Osteocyte (in vitro differentiated cells): ENCODE results near the gene RCE1. TPM values are rescaled to one million over a fixed set of nuclear protein-coding genes. Genes with fewer than 3 reads are reported as not detected.

Experiments
- DNase-seq: peaks from one replicate; pipeline ENCODE4 v3.0.0; 2021; ENCODE audit warnings: mixed read lengths; ENCODE audit not compliant: unreplicated experiment; ENCODE audit errors: extremely low spot score
- H3K27ac Mint-ChIP-seq: one replicate; pipeline ENCODE4 v1.8.0; 2021; ENCODE audit warnings: mild to moderate bottlenecking, mixed read lengths; ENCODE audit not compliant: unreplicated experiment
- H3K27me3 Mint-ChIP-seq: one replicate; pipeline ENCODE4 v1.8.0; 2021; ENCODE audit warnings: mixed read lengths; ENCODE audit not compliant: unreplicated experiment
- H3K36me3 Mint-ChIP-seq: one replicate; pipeline ENCODE4 v1.8.0; 2021; ENCODE audit warnings: mixed read lengths; ENCODE audit not compliant: unreplicated experiment
- H3K4me1 Mint-ChIP-seq: one replicate; pipeline ENCODE4 v1.8.0; 2021; ENCODE audit warnings: mixed read lengths; ENCODE audit not compliant: unreplicated experiment
- H3K4me3 Mint-ChIP-seq: one replicate; pipeline ENCODE4 v1.8.0; 2021; ENCODE audit warnings: mild to moderate bottlenecking, moderate library complexity, mixed read lengths; ENCODE audit not compliant: unreplicated experiment
- H3K9me3 Mint-ChIP-seq: one replicate; pipeline ENCODE4 v1.8.0; 2021; ENCODE audit warnings: mixed read lengths; ENCODE audit not compliant: unreplicated experiment
- CTCF ChIP-seq: fragments of 200-600 bp; sonication (generic); IDR thresholded peaks from 2 replicates; pipeline ENCODE4 v1.5.0; 2021; ENCODE audit warnings: antibody characterized with exemption, mild to moderate bottlenecking, moderate library complexity
- total RNA-seq: library from RNA; stranded (reverse); gene quantifications from 2 replicates; pipeline ENCODE4 v1.2.1, GENCODE V29; 2021

RCE1 gene
- total RNA-seq, 1 donor from 2014 or later = 20.3 TPM

GRCh38 chr11:66879000-66879399 is 35.8 kb downstream of the RCE1 start:
- H3K27ac Mint-ChIP-seq = peak overlapping the region; percentile 84
- no peaks in the 10 kb centered on the region for H3K27me3 Mint-ChIP-seq
- H3K9me3 Mint-ChIP-seq = no peaks in the 10 kb centered on the region
- no peak for TF ChIP-seq CTCF
- H3K4me1 Mint-ChIP-seq = peaks cover 65% of the 10 kb centered on the region
- no peaks in the 10 kb centered on the region for H3K36me3 Mint-ChIP-seq
- H3K4me3 Mint-ChIP-seq = no peak overlapping the region
- no peak for DNase-seq

DNA sequence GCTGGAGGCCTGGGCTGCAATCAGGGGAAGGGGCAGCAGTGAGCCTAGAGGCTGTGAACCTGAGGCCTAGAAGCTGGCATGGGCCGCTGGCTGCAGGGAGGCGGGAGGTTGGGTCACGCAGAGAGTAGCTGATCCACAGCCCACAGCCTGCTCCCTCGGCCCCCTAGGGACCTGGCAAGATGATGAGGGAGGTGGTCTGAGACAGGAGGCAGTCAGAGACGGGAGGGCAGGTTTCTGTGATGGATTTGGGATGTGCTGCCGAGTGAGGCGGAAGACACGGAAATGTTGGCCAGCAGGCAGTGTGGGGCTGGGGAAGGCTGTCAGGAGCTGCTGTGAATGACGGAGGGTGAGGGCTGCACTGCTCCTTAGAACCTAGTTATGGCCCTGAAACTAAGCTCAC is 36.3 kb downstream of the RCE1 start:
- Mint-ChIP-seq H3K9me3 (no peaks in the 10 kb centered on the region), H3K36me3 (no peaks in the 10 kb centered on the region), H3K27ac (peak overlapping the region; percentile 2), H3K27me3 (no peaks in the 10 kb centered on the region), H3K4me1 (peaks cover 65% of the 10 kb centered on the region), H3K4me3 (no peak overlapping the region)
- DNase-seq = no peak
- TF ChIP-seq CTCF = no peak

- Mint-ChIP-seq H3K4me3 (no peak overlapping the region), H3K27ac (no peak overlapping the region), H3K9me3 (no peaks in the 10 kb centered on the region), H3K4me1 (peaks cover 65% of the 10 kb centered on the region), H3K27me3 (no peaks in the 10 kb centered on the region), H3K36me3 (no peaks in the 10 kb centered on the region)
- no peak for DNase-seq
- TF ChIP-seq CTCF = no peak
Observed at GRCh38 chr11:66879999-66880398, 36.8 kb downstream of the RCE1 start.

- Mint-ChIP-seq H3K27me3 (no peaks in the 10 kb centered on the region), H3K4me3 (no peak overlapping the region), H3K27ac (no peak overlapping the region), H3K4me1 (peaks cover 70% of the 10 kb centered on the region), H3K9me3 (no peaks in the 10 kb centered on the region), H3K36me3 (no peaks in the 10 kb centered on the region)
- no peak for DNase-seq
- peak; percentile 9 for TF ChIP-seq CTCF
Observed at GRCh38 chr11:66880496-66881450, 37.5 kb downstream of the RCE1 start.

DNA sequence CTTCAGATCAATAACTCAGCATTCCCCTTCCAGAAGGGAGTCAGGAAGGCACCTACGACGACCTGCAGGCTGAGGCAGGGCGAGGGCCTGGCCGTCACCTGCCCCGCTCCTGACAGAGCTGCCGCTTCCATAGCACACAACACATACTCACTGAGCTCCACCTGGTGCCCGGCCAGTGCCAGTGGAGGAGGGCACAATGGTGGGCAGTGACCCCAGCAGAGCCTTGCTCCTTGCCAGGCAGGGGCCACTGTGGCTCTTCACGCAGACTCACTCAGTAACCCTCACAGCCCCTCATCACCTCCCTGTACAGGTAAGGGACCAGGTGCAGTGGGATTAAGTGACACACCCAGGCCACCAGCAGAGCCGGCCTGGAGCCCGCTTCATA is 38.2 kb downstream of the RCE1 start:
- TF ChIP-seq CTCF = no peak
- no peak overlapping the region for H3K4me3 Mint-ChIP-seq
- no peaks in the 10 kb centered on the region for H3K36me3 Mint-ChIP-seq
- peaks cover 76% of the 10 kb centered on the region for H3K4me1 Mint-ChIP-seq
- no peaks in the 10 kb centered on the region for H3K9me3 Mint-ChIP-seq
- H3K27me3 Mint-ChIP-seq = no peaks in the 10 kb centered on the region
- DNase-seq = no peak
- no peak overlapping the region for H3K27ac Mint-ChIP-seq
